ENCODE results near the gene PRKCZ. TPM values are rescaled to one million over a fixed set of nuclear protein-coding genes. Genes with fewer than 3 reads are reported as not detected.

The PRKCZ gene
- total RNA-seq, 1 donor from 2014 or later = 33.4 TPM

DNA sequence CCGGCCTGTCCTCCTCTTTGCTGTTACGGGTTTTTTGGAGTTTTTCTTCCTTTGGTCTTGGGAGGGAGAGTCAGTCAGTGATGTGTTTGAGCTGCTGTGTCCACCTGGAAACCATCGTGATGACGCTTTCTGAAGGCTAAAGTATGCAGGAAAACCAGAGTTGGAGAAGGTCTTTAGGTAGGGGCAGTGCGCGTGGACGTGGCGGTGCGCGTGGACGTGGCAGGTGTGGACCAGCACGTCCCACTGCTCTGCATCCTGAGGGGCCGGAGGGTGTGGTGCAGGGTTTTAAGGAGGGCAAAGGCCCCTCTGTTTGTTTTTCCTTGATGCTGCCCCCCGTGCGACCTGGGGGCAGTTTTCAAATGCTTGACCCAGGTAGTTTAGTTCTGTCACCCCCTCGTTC is 29.9 kb downstream of the PRKCZ start:
- no peak for DNase-seq (ENCODE audit: low spot score)
- H3K27me3 ChIP-seq = no peaks in the 10 kb centered on the region
- H3K27ac ChIP-seq = no peak overlapping the region
- Mint-ChIP-seq H3K9me3 (peaks cover 47% of the 10 kb centered on the region), H3K27ac (no peak overlapping the region), H3K36me3 (peaks cover 20% of the 10 kb centered on the region), H3K27me3 (ENCODE audit: insufficient read depth, low read depth) (peaks cover 11% of the 10 kb centered on the region), H3K4me1 (peaks cover 4% of the 10 kb centered on the region), H3K4me3 (no peak overlapping the region)
- no peak overlapping the region for H3K9ac ChIP-seq
- no peak overlapping the region for H3K4me3 ChIP-seq
- peaks cover 4% of the 10 kb centered on the region for H4K20me1 ChIP-seq (ENCODE audit: low read depth)
- peaks cover 6% of the 10 kb centered on the region for H3K9me3 ChIP-seq (ENCODE audit: low read depth)
- no peaks in the 10 kb centered on the region for H3K36me3 ChIP-seq
- no peaks in the 10 kb centered on the region for H3F3A ChIP-seq (ENCODE audit: low read depth)
- TF ChIP-seq EZH2phosphoT487 (IDR thresholded peaks at IDR 0.05) (no peak), EZH2 (IDR thresholded peaks at IDR 0.05) (no peak)
- TF ChIP-seq, protein P1, sequence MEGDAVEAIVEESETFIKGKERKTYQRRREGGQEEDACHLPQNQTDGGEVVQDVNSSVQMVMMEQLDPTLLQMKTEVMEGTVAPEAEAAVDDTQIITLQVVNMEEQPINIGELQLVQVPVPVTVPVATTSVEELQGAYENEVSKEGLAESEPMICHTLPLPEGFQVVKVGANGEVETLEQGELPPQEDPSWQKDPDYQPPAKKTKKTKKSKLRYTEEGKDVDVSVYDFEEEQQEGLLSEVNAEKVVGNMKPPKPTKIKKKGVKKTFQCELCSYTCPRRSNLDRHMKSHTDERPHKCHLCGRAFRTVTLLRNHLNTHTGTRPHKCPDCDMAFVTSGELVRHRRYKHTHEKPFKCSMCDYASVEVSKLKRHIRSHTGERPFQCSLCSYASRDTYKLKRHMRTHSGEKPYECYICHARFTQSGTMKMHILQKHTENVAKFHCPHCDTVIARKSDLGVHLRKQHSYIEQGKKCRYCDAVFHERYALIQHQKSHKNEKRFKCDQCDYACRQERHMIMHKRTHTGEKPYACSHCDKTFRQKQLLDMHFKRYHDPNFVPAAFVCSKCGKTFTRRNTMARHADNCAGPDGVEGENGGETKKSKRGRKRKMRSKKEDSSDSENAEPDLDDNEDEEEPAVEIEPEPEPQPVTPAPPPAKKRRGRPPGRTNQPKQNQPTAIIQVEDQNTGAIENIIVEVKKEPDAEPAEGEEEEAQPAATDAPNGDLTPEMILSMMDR (IDR thresholded peaks at IDR 0.05) = no peak
- peaks cover 18% of the 10 kb centered on the region for H3K79me2 ChIP-seq (ENCODE audit: low read depth)
- H3K4me1 ChIP-seq = peaks cover 2% of the 10 kb centered on the region
- no peak overlapping the region for H3K4me2 ChIP-seq
- no peak overlapping the region for H2AFZ ChIP-seq (replicated peaks)

DNA sequence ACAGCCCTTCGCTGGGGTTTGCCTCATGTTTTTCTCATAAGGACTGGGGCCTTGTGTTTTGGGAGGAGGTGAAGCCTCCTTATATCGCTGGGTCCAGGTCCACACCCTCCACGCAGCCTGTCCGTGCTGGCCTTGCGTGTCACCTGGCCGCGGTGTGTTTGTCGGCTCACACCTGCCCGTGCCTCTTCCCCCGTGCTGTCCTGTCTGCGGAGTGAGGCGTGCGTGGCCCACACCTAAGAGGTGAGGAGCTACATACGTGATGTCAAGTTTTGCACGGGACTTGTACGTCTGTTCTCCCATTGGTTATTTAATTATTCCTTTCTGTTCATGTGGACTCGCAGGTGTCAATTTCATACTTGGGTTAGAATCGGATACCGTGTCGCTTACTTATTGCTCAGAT is 30.7 kb downstream of the PRKCZ start:
- Histone ChIP-seq H3K4me1 (no peaks in the 10 kb centered on the region), H2AFZ (replicated peaks) (no peak overlapping the region), H3K4me2 (no peak overlapping the region), H3K36me3 (no peaks in the 10 kb centered on the region), H3K4me3 (no peak overlapping the region), H3K9me3 (ENCODE audit: low read depth) (peaks cover 6% of the 10 kb centered on the region), H3K27ac (no peak overlapping the region), H4K20me1 (ENCODE audit: low read depth) (peaks cover 4% of the 10 kb centered on the region), H3F3A (ENCODE audit: low read depth) (no peaks in the 10 kb centered on the region), H3K27me3 (no peaks in the 10 kb centered on the region), H3K79me2 (ENCODE audit: low read depth) (peaks cover 17% of the 10 kb centered on the region), H3K9ac (no peak overlapping the region)
- Mint-ChIP-seq H3K4me3 (no peak overlapping the region), H3K9me3 (peaks cover 47% of the 10 kb centered on the region), H3K36me3 (peaks cover 20% of the 10 kb centered on the region), H3K4me1 (peaks cover 4% of the 10 kb centered on the region), H3K27me3 (ENCODE audit: insufficient read depth, low read depth) (peaks cover 10% of the 10 kb centered on the region), H3K27ac (no peak overlapping the region)
- no peak for DNase-seq (ENCODE audit: low spot score)
- TF ChIP-seq, protein P1 (IDR thresholded peaks at IDR 0.05) = no peak
- no peak for TF ChIP-seq EZH2 (IDR thresholded peaks at IDR 0.05)
- TF ChIP-seq EZH2phosphoT487 (IDR thresholded peaks at IDR 0.05) = no peak

DNA sequence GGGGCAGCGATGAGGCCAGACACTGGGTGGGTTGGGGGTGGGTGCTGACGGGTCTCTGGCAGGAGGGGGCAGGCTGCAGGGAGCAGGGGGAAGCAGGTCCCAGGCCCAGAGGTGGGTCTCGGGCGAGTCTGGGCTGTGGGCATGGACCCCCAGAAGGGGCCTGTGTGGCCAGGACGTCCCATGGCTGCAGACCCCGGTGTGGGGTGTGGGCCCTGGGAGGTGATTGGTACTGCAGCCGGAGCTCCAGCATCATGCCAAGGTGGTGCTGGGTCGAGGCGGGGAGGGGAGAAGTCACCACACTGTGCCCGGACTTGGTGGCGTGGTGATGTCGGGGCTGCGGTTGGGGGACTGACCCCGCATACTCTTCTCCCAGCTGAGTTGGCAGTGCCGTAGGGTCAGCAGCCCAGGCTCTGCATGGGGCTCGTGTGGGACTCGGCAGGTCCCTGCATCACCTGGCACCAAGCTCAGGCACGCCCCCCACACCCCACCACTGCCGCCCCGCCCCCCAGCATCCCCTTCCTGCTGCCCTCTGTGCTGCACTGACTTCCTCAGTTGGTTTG is 31.2 kb downstream of the PRKCZ start:
- Histone ChIP-seq H3K4me1 (no peaks in the 10 kb centered on the region), H3K27ac (no peak overlapping the region), H3K79me2 (ENCODE audit: low read depth) (peaks cover 17% of the 10 kb centered on the region), H3K27me3 (no peaks in the 10 kb centered on the region), H2AFZ (replicated peaks) (no peak overlapping the region), H3K36me3 (no peaks in the 10 kb centered on the region), H3K9me3 (ENCODE audit: low read depth) (peaks cover 6% of the 10 kb centered on the region), H3K4me3 (no peak overlapping the region), H4K20me1 (ENCODE audit: low read depth) (peaks cover 4% of the 10 kb centered on the region), H3F3A (ENCODE audit: low read depth) (no peaks in the 10 kb centered on the region), H3K4me2 (no peak overlapping the region), H3K9ac (no peak overlapping the region)
- Mint-ChIP-seq H3K4me1 (peaks cover 6% of the 10 kb centered on the region), H3K9me3 (peaks cover 47% of the 10 kb centered on the region), H3K27ac (no peak overlapping the region), H3K36me3 (peaks cover 20% of the 10 kb centered on the region), H3K27me3 (ENCODE audit: insufficient read depth, low read depth) (peaks cover 10% of the 10 kb centered on the region), H3K4me3 (no peak overlapping the region)
- TF ChIP-seq EZH2 (IDR thresholded peaks at IDR 0.05) (no peak), EZH2phosphoT487 (IDR thresholded peaks at IDR 0.05) (no peak)
- TF ChIP-seq, protein P1 (IDR thresholded peaks at IDR 0.05) = no peak
- no peak for DNase-seq (ENCODE audit: low spot score)

All from neural progenitor cell (in vitro differentiated cells).